AG09309 (cell line): ENCODE measurements around the gene BPIFA2.
A peak's percentile ranks its signal among the peaks of the same experiment; 100 is the strongest.

Experiments used
- DNase-seq: peaks from one replicate; pipeline ENCODE4 v3.0.0-alpha.2; 2010; ENCODE audit warnings: low read depth
- H3K4me3 ChIP-seq: 2 replicates; pipeline ENCODE4 v1.5.1; 2011; ENCODE audit warnings: mild to moderate bottlenecking, low read depth, low read length, moderate library complexity; ENCODE audit not compliant: control insufficient read depth
- CTCF ChIP-seq: IDR thresholded peaks from 2 replicates; pipeline ENCODE4 v1.5.1; 2011; ENCODE audit warnings: mild to moderate bottlenecking, low read depth, low read length, inconsistent platforms; ENCODE audit not compliant: insufficient read depth, control insufficient read depth; ENCODE audit errors: missing control alignments

BPIFA2 gene

GRCh38 chr20:33127422-33128097 is 40.4 kb upstream of the BPIFA2 start:
- no peak for DNase-seq
- H3K4me3 ChIP-seq: no peak overlapping the region
- no peak for TF ChIP-seq CTCF

- no peak overlapping the region for H3K4me3 ChIP-seq
- no peak for TF ChIP-seq CTCF
- DNase-seq: peak; percentile 80
These were observed 37.3 kb upstream of the BPIFA2 start for GRCh38 chr20:33130568-33131061.

GRCh38 chr20:33131949-33132473 is 35.9 kb upstream of the BPIFA2 start:
- no peak overlapping the region for H3K4me3 ChIP-seq
- no peak for TF ChIP-seq CTCF
- no peak for DNase-seq

GRCh38 chr20:33132513-33133372 is 35.2 kb upstream of the BPIFA2 start:
- TF ChIP-seq CTCF: no peak
- no peak for DNase-seq
- H3K4me3 ChIP-seq: no peak overlapping the region

GRCh38 chr20:33133373-33133941 is 34.5 kb upstream of the BPIFA2 start:
- no peak overlapping the region for H3K4me3 ChIP-seq
- no peak for DNase-seq
- no peak for TF ChIP-seq CTCF

GRCh38 chr20:33137195-33137594 is 30.8 kb upstream of the BPIFA2 start:
- DNase-seq: no peak
- H3K4me3 ChIP-seq: no peak overlapping the region
- no peak for TF ChIP-seq CTCF
